Measurements from ENCODE around the gene LINGO1. TPM values are rescaled to one million over a fixed set of nuclear protein-coding genes. Genes with fewer than 3 reads are reported as not detected.

LINGO1 gene, protein sequence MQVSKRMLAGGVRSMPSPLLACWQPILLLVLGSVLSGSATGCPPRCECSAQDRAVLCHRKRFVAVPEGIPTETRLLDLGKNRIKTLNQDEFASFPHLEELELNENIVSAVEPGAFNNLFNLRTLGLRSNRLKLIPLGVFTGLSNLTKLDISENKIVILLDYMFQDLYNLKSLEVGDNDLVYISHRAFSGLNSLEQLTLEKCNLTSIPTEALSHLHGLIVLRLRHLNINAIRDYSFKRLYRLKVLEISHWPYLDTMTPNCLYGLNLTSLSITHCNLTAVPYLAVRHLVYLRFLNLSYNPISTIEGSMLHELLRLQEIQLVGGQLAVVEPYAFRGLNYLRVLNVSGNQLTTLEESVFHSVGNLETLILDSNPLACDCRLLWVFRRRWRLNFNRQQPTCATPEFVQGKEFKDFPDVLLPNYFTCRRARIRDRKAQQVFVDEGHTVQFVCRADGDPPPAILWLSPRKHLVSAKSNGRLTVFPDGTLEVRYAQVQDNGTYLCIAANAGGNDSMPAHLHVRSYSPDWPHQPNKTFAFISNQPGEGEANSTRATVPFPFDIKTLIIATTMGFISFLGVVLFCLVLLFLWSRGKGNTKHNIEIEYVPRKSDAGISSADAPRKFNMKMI
- total RNA-seq: under 0.01 TPM in 1 of 2 replicates, not detected in the other

DNA sequence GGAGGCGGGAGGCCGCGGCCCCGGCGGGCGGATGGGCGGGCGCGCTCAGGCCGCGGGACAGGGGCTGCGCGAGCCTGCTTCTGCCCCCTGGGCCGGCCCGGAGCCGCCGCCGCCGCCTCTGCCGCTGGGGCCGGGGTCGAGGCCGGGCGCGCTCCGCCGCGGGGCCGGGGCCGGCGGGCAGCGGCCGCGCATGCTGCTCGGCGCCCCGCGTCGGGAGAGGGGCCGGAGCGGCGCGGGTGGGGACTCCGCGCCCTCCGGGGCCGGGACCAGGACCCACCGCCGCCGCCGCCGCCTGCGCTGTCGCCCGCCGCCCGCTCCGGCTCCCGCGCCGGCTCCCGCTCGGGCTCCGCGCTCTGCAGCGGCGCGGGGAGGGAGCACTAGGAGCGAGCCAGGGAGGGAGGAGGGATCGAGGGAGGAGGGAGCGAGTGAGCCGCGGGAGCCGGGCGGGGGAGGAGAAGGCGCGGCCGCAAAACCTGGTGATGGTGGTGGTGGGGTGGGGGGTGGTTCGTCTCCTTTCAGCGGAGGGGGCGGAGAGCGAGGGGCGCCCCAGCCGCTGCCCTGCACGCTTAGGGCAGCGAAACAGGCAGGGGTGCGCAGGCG, at the start of gene LINGO1:
Gene LINGO1, minus strand, starts transcription at position 379 of the 600 bp plus-strand sequence. CDS start 597 bp downstream, outside the sequence.

Other genes starting within 250 kb of the LINGO1 start
- 12.3 and 21.6 TPM in 2 replicates for gene PEAK1, start 212.8 kb downstream of the LINGO1 start, total RNA-seq
- gene HMG20A, start 212.0 kb downstream of the LINGO1 start, total RNA-seq: 21.2 and 29.3 TPM in 2 replicates